ENCODE measurements around the gene OPN1SW. TPM values are rescaled to one million over a fixed set of nuclear protein-coding genes. Genes with fewer than 3 reads are reported as not detected.

The OPN1SW gene
- total and polyA plus RNA-seq, 9 donors = not detected

DNA sequence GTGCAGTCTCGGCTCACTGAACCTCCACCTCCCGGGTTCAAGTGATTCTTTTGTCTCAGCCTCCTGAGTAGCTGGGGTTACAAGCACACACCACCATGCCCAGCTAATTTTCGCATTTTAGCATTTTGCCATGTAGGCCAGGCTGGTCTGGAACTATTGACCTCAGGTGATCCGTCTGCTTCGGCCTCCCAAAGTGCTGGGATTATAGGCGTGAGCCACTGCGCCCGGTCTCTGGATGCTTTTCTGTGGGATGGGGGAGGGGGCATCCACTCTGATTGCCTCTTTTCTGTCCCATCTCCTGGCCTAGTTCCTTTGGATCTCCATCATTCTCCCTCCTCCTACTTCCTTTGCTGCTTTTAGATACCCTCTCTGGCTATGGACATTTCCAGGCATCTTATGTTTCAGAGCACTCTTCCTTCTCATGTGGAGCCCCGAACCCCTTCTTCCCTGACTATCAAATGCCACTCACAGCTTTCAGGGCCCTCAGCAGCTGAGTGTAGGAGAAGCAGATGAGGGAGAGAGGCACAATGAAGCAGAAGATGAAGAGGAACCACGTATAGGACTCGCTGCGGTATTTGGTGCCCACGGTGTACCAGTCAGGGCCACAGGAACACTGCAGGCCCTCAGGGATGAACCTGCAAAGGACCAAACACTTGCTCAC lies 1.4 kb downstream of the OPN1SW start:
- Histone ChIP-seq H3K4me3 (no peak overlapping the region), H3K4me1 (ENCODE audit: insufficient read depth) (no peaks in the 10 kb centered on the region), H3K27me3 (no peaks in the 10 kb centered on the region), H3K36me3 (no peaks in the 10 kb centered on the region), H3K27ac (no peak overlapping the region), H3K9me3 (no peaks in the 10 kb centered on the region)
- TF ChIP-seq, protein P1, sequence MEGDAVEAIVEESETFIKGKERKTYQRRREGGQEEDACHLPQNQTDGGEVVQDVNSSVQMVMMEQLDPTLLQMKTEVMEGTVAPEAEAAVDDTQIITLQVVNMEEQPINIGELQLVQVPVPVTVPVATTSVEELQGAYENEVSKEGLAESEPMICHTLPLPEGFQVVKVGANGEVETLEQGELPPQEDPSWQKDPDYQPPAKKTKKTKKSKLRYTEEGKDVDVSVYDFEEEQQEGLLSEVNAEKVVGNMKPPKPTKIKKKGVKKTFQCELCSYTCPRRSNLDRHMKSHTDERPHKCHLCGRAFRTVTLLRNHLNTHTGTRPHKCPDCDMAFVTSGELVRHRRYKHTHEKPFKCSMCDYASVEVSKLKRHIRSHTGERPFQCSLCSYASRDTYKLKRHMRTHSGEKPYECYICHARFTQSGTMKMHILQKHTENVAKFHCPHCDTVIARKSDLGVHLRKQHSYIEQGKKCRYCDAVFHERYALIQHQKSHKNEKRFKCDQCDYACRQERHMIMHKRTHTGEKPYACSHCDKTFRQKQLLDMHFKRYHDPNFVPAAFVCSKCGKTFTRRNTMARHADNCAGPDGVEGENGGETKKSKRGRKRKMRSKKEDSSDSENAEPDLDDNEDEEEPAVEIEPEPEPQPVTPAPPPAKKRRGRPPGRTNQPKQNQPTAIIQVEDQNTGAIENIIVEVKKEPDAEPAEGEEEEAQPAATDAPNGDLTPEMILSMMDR (IDR thresholded peaks at IDR 0.05) = no peak
- TF ChIP-seq POLR2A (IDR thresholded peaks at IDR 0.05) = no peak
- no peak for TF ChIP-seq EP300 (IDR thresholded peaks at IDR 0.05)
- intact Hi-C loops (cut with DNase I) = no loop called here
- no peak for DNase-seq
- WGBS, 3 donors = 93 to 94% (median 94%) methylated on average over 13 of the region's 13 CpGs

DNA sequence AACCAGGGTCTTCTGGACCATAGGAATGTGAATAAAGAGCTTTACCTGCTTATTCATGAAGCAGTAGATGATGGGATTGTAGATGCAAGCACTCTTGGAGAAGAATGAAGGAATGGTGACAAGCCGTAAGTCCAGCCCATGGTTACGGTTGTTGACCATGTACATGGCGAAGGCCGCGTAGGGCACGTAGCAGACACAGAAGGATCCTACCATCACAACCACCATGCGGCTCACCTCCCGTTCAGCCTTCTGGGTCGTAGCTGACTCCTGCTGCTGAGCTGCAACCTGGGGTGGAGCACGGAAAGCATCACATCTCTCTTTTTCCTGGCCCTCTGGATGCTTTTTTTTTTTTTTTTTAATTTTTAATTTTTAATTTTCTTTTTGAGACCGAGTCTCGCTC lies 2.0 kb downstream of the OPN1SW start:
- Histone ChIP-seq H3K4me1 (ENCODE audit: insufficient read depth) (no peaks in the 10 kb centered on the region), H3K27me3 (no peaks in the 10 kb centered on the region), H3K27ac (no peak overlapping the region), H3K9me3 (no peaks in the 10 kb centered on the region), H3K36me3 (no peaks in the 10 kb centered on the region), H3K4me3 (no peak overlapping the region)
- intact Hi-C loops (cut with DNase I) = no loop called here
- WGBS, 3 donors = 96% methylated on average over 12 of the region's 12 CpGs
- DNase-seq = no peak
- TF ChIP-seq POLR2A (IDR thresholded peaks at IDR 0.05) (no peak), EP300 (IDR thresholded peaks at IDR 0.05) (no peak)
- TF ChIP-seq, protein P1 (IDR thresholded peaks at IDR 0.05) = no peak

DNA sequence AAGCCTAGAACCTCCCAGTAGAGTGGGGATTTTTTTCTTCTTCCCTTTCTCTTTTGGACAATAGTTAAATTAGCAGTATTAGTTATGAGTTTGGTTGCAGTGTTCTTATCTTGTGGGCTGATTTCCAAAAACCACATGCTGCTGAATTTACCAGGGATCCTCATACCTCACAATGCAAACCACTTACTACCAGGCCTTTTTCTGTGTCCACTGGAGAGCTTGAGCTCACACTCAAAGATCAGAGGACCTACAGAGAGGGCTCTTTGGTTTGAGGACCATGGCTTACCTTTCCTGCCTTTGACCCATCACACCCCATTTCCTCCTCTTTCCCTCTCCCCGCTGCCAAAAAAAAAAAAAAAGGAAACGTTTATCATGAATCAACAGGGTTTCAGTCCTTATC lies 5.4 kb downstream of the OPN1SW start:
- no peaks in the 10 kb centered on the region for H3K27me3 ChIP-seq
- TF ChIP-seq, protein P1 (IDR thresholded peaks at IDR 0.05) = no peak
- no peak for TF ChIP-seq POLR2A (IDR thresholded peaks at IDR 0.05)
- no peak for TF ChIP-seq EP300 (IDR thresholded peaks at IDR 0.05)
- no peaks in the 10 kb centered on the region for H3K9me3 ChIP-seq
- no peak overlapping the region for H3K4me3 ChIP-seq
- DNase-seq = no peak
- H3K27ac ChIP-seq = no peak overlapping the region
- no peaks in the 10 kb centered on the region for H3K4me1 ChIP-seq (ENCODE audit: insufficient read depth)
- intact Hi-C loops (cut with DNase I) = no loop called here
- WGBS, 3 donors = 51 to 53% (median 51%) methylated on average over 2 of the region's 2 CpGs
- no peaks in the 10 kb centered on the region for H3K36me3 ChIP-seq

DNA sequence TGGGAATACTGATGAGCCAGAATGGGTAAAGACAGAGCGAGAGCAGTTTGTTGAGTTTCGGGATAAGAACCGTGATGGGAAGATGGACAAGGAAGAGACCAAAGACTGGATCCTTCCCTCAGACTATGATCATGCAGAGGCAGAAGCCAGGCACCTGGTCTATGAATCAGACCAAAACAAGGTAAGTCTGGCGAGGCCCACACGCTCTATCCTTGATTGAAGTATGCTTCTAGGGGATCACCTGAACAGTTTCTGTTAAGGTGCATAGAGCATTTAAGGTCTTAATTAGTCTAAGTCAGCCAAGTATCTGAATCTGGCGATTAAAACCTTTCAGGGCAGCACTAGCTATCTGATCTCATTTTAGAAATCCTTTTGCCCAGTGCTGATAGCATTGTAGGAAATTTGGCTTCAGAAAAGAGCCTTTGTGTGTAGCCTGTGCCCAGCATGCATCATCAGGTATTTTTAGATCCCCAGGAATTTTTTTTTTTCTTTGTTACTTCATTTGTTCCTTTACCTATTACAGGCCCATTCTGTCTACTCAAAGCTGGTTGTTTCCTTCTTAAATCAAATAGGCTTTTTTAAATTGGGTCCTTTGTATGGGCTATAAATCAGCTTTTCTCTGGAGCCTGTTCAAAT lies 8.0 kb downstream of the OPN1SW start:
- H3K4me3 ChIP-seq = no peak overlapping the region
- TF ChIP-seq POLR2A (IDR thresholded peaks at IDR 0.05) (no peak), EP300 (IDR thresholded peaks at IDR 0.05) (no peak)
- TF ChIP-seq, protein P1 (IDR thresholded peaks at IDR 0.05) = no peak
- no peak for DNase-seq
- H3K27me3 ChIP-seq = no peaks in the 10 kb centered on the region
- no peak overlapping the region for H3K27ac ChIP-seq
- 95 to 97% (median 97%) methylated on average over 6 of the region's 6 CpGs for WGBS, 3 donors
- H3K9me3 ChIP-seq = no peaks in the 10 kb centered on the region
- H3K36me3 ChIP-seq = no peaks in the 10 kb centered on the region
- intact Hi-C loops (cut with DNase I) = no loop called here
- H3K4me1 ChIP-seq (ENCODE audit: insufficient read depth) = no peaks in the 10 kb centered on the region
